HT-29 (cell line): ENCODE data around the gene CPLX3. TPM values are rescaled to one million over a fixed set of nuclear protein-coding genes. Genes with fewer than 3 reads are reported as not detected.

Experiments
- DNase-seq: peaks from one replicate; pipeline ENCODE4 v3.0.0-alpha.2; 2015; ENCODE audit warnings: low spot score
- small RNA-seq: library from RNA; depleted of rRNA; stranded (forward); fragments of <200 nt; gene quantifications from one replicate; pipeline ENCODE3, GENCODE V24; 2014
- total RNA-seq: library from RNA; depleted of rRNA; stranded (reverse); fragments of >200 nt; shearing (Covaris generic); gene quantifications from 2 replicates; pipeline ENCODE4 v1.2.3, GENCODE V29; 2014; rRNA removed

Gene CPLX3
- total RNA-seq, 1 experiment from 2014 or later = 0.25 TPM

DNA sequence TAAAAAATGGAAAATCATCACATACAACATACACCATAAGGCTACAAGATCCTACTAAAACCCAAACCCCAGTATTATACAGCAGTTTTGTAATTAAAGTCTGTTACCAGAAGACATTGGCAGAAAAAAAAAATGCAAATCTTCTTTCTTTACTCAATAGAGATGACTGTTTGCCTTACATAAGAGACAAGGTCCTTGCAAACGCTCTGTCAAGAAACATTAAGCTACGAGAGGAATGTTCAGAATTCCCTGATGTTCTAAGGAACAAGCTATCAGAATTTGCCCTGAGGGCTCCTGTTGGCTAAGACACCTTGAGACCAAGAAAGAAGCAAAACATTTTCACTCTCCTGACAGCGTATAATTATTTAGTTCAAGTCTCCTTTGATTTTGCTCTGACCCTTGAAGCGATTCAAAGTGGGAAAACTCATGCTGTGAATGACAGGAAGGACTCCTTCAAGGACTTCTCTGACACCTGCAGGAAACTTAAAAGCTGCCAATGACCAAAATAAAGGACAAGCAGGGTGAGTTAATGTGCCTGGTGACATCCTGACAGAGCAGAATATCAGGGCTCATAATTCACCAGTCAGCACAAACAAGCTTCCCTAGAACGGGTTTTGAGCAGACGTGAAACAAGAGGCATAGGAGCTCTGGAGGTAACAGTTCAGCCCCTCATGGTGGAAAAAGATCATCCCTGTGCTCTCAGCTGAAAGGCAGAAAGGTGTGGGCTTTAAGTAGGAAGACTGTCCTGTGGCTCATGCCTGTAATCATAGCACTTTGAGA is 44.2 kb downstream of the CPLX3 start:
- no peak for DNase-seq

GRCh38 chr15:74872702-74873035 is 46.2 kb downstream of the CPLX3 start:
- DNase-seq = no peak

DNA sequence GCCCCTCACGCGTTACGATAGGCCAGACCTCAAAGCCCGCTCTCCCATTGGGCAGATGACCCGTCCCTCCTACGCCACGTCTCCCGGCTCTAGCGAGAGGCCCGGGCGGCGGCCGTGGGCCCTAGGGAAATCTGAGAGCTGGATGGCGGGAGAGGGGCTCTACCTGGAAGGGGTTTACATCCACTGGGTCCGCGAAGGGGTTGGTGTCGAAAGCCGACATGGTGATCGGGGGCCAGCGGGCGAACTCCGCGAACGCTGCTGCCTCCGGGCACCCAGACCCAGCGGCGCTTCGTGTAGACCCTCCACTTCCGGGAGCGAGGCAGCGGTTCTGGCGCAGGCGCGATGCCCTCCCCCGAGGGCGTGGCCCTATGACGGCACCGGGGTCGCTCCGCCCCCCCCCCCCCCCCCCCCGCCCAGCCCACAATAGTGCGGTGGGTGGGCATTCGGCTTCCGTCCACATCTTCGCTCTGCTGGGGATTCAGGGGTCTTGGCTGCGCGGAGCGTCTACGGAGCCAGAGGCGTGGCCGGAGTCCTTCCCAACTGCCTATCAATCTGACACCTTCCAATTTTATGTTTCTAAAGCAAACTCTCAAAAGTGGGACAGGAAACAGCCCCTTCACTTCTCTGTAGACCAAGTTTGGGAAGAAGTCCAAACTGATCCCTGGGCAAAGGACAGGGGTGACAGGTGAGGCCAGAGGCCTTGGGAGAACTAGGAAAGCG is 46.8 kb downstream of the CPLX3 start, which contains the start of gene SCAMP2:
TSS of gene SCAMP2 (minus strand) at position 330 of the 720 bp plus-strand sequence. CDS start at position 220, 110 bp downstream.
- DNase-seq = peak; percentile 96

- no peak for DNase-seq
Observed at GRCh38 chr15:74873756-74874424, 47.5 kb downstream of the CPLX3 start.

GRCh38 chr15:74878273-74878672 is 51.8 kb downstream of the CPLX3 start:
- no peak for DNase-seq

Small RNA genes within 50 kb of the gene (small RNA-seq; reads per million reads assigned to genes)
- not detected for gene CPLX3
- not detected for gene MIR4513
- gene MIR6882 = not detected

Other genes with a start within 250 kb of the CPLX3 start
- 94.7 and 115 TPM in 2 replicates for gene CLK3, start 210.8 kb upstream of the CPLX3 start, total RNA-seq
- gene EDC3, start 130.6 kb upstream of the CPLX3 start, total RNA-seq = 9.4 and 24.0 TPM in 2 replicates
- gene CYP1A1, start 101.1 kb upstream of the CPLX3 start, total RNA-seq = 0.10 and 2.0 TPM in 2 replicates
- gene CYP1A2, start 77.8 kb upstream of the CPLX3 start, total RNA-seq = not detected in 2 replicates
- 54.7 and 60.2 TPM in 2 replicates for gene CSK, start 44.5 kb upstream of the CPLX3 start, total RNA-seq
- gene LMAN1L, start 13.8 kb upstream of the CPLX3 start, total RNA-seq = not detected in 2 replicates
- 96.4 and 97.0 TPM in 2 replicates for gene ULK3, start 16.5 kb downstream of the CPLX3 start, total RNA-seq
- 45.6 and 57.4 TPM in 2 replicates for gene SCAMP2, start 46.7 kb downstream of the CPLX3 start, total RNA-seq
- 61.3 and 81.8 TPM in 2 replicates for gene MPI, start 63.4 kb downstream of the CPLX3 start, total RNA-seq
- 66.1 and 66.2 TPM in 2 replicates for gene FAM219B, start 80.2 kb downstream of the CPLX3 start, total RNA-seq
- 122 and 144 TPM in 2 replicates for gene COX5A, start 111.4 kb downstream of the CPLX3 start, total RNA-seq
- 60.1 and 68.1 TPM in 2 replicates for gene RPP25, start 130.1 kb downstream of the CPLX3 start, total RNA-seq
- gene SCAMP5, start 168.9 kb downstream of the CPLX3 start, total RNA-seq = 0.86 and 3.0 TPM in 2 replicates
- 26.9 and 37.0 TPM in 2 replicates for gene PPCDC, start 197.0 kb downstream of the CPLX3 start, total RNA-seq